ENCODE results near the gene HAAO.

The HAAO gene

DNA sequence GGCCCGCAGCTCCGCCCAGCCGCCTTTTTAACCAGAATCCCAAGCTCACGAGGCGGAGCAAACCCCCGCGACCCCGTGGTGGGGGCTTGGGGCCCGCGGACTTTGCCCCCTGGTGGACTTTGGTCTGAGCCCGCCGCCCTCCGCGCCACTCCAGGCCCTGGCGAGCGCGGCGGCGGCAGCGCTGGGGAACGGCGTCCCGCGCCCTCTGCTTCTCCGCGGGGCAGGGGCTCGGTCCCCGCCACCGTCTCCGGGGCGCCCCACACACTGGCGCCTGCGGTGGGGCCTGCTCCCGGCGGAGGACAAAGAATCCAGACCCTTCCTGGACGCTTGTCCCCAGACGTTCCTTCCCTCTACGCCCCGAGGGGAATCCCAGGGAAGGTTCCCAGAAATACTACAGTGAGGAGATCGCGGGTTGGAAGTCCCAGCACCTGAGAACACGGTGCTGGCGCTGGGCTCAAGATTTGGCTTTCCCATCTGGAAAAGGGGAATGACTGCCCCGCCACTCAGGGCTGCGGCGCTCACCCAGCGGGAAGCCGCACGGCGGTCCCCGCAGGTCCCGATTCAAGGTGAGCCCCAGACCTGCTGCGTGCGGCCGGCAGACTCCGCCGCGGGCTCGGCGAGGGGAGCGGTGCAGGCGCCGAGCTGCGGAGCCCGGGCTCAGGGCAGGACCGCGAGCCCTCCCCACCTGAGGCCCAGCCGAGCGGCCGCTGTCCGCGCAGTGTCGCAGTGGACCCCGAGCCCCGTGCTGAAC is at the start of gene HAAO:
Gene HAAO (minus strand): TSS at position 1 of the 751 bp plus-strand sequence. CDS start 47 bp downstream, outside the sequence.
- Histone ChIP-seq H3K9me3 (ENCODE audit: severe bottlenecking) (no peaks in the 10 kb centered on the region), H3K36me3 (ENCODE audit: low read depth) (no peaks in the 10 kb centered on the region), H3K27ac (ENCODE audit: poor library complexity, severe bottlenecking) (no peak within 1 kb of the TSS), H3K4me1 (ENCODE audit: insufficient read depth, poor library complexity, severe bottlenecking) (peaks cover 11% of the 10 kb centered on the region), H3K27me3 (ENCODE audit: insufficient read depth, poor library complexity, severe bottlenecking) (peaks cover 13% of the 10 kb centered on the region), H3K4me3 (ENCODE audit: severe bottlenecking) (peak within 1 kb of the TSS; percentile 25)
- ATAC-seq (ENCODE audit: low read depth) (peak; percentile 55), DNase-seq (ENCODE audit: low spot score) (no peak)
- TF ChIP-seq, protein P1, sequence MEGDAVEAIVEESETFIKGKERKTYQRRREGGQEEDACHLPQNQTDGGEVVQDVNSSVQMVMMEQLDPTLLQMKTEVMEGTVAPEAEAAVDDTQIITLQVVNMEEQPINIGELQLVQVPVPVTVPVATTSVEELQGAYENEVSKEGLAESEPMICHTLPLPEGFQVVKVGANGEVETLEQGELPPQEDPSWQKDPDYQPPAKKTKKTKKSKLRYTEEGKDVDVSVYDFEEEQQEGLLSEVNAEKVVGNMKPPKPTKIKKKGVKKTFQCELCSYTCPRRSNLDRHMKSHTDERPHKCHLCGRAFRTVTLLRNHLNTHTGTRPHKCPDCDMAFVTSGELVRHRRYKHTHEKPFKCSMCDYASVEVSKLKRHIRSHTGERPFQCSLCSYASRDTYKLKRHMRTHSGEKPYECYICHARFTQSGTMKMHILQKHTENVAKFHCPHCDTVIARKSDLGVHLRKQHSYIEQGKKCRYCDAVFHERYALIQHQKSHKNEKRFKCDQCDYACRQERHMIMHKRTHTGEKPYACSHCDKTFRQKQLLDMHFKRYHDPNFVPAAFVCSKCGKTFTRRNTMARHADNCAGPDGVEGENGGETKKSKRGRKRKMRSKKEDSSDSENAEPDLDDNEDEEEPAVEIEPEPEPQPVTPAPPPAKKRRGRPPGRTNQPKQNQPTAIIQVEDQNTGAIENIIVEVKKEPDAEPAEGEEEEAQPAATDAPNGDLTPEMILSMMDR (IDR thresholded peaks at IDR 0.05; ENCODE audit: poor library complexity, severe bottlenecking): no peak

DNA sequence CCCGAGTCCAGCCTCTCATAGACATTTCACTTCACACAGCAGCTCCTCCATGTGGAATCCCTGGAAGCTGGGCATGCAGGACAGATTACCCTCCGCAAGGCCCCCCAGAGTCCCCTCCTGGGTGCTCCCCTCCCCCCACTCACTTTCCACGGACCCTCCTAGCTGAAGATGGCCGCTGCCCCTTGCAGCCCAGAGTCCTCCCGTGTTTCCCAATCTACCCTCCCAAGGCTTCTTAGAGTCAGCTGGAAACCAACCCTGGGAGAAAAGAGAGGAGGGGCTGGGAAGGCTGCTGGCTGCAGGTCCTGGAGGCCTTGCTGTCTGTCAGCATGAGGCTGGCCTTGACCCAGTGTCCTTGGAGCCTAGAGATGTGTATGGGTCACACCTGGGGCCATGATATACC is 49.0 kb upstream of the HAAO start:
- peaks cover 3% of the 10 kb centered on the region for H3K4me1 ChIP-seq (ENCODE audit: insufficient read depth, poor library complexity, severe bottlenecking)

DNA sequence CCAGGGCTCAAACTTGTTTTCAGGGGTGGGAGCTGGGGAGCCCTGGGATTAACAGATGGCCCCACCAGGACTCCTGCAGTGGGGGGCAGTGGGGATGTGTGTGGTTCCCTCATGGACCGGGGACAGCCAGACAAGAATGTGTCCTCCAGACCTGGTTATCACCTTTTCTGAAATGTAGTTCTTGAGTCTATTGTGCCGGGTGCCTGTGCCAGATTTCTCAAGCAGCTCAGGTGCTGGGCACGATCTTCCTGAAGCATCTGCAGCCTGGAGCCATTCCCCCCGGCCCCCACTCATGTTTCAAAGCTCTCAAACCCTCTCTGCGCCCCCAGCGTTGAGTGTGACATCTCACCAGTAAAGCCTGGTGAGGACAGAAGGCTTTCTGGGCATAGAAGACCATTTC is 48.4 kb upstream of the HAAO start:
- no peaks in the 10 kb centered on the region for H3K27me3 ChIP-seq (ENCODE audit: insufficient read depth, poor library complexity, severe bottlenecking)
- H3K36me3 ChIP-seq (ENCODE audit: low read depth): no peaks in the 10 kb centered on the region
- no peak overlapping the region for H3K4me3 ChIP-seq (ENCODE audit: severe bottlenecking)
- DNase-seq (ENCODE audit: low spot score) (no peak), ATAC-seq (ENCODE audit: low read depth) (no peak)
- peaks cover 6% of the 10 kb centered on the region for H3K4me1 ChIP-seq (ENCODE audit: insufficient read depth, poor library complexity, severe bottlenecking)
- H3K9me3 ChIP-seq (ENCODE audit: severe bottlenecking): no peaks in the 10 kb centered on the region
- no peak overlapping the region for H3K27ac ChIP-seq (ENCODE audit: poor library complexity, severe bottlenecking)
- TF ChIP-seq, protein P1 (IDR thresholded peaks at IDR 0.05; ENCODE audit: poor library complexity, severe bottlenecking): no peak

More for the DNA sequence above, 49.0 kb upstream of the HAAO start:
- Histone ChIP-seq H3K36me3 (ENCODE audit: low read depth) (no peaks in the 10 kb centered on the region), H3K9me3 (ENCODE audit: severe bottlenecking) (no peaks in the 10 kb centered on the region), H3K27ac (ENCODE audit: poor library complexity, severe bottlenecking) (no peak overlapping the region), H3K27me3 (ENCODE audit: insufficient read depth, poor library complexity, severe bottlenecking) (no peaks in the 10 kb centered on the region), H3K4me3 (ENCODE audit: severe bottlenecking) (no peak overlapping the region)
- ATAC-seq (ENCODE audit: low read depth): no peak
- DNase-seq (ENCODE audit: low spot score): no peak
- TF ChIP-seq, protein P1 (IDR thresholded peaks at IDR 0.05; ENCODE audit: poor library complexity, severe bottlenecking): no peak

DNA sequence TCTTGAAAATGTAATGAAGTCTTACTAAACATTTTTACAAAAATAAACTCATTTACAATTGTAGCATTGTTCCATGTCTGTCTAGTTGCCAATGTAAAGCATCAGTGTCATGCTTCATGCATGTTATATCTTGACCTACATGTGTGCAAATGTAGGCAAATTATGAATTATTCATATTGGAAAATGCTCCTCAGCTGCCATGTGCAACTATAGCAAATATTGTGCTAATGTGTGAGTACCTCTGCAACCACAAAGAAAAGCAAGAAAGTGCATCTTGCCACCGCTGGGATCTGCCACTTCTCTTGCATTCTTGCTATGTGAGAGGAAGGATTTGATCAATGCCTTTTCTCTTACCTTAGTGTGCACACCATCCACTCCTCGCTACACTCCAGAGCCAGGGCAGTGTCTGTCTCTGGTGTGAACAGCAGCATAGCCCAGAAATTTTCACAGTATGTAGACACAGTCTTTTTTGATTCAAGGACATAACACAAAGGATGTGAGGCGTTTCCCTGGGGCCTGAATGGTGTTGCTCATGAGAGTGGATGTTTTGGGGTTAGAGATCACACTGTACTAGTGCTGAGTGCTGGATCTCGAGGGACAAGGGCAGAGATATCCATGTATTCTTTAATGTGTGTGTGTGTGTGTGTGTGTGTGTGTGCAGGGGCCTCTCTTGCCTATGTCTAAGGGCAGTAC is 47.6 kb upstream of the HAAO start:
- no peak overlapping the region for H3K4me3 ChIP-seq (ENCODE audit: severe bottlenecking)
- no peaks in the 10 kb centered on the region for H3K36me3 ChIP-seq (ENCODE audit: low read depth)
- H3K4me1 ChIP-seq (ENCODE audit: insufficient read depth, poor library complexity, severe bottlenecking): peaks cover 6% of the 10 kb centered on the region
- TF ChIP-seq, protein P1 (IDR thresholded peaks at IDR 0.05; ENCODE audit: poor library complexity, severe bottlenecking): no peak
- DNase-seq (ENCODE audit: low spot score) (no peak), ATAC-seq (ENCODE audit: low read depth) (no peak)
- H3K27me3 ChIP-seq (ENCODE audit: insufficient read depth, poor library complexity, severe bottlenecking): no peaks in the 10 kb centered on the region
- H3K9me3 ChIP-seq (ENCODE audit: severe bottlenecking): no peaks in the 10 kb centered on the region
- no peak overlapping the region for H3K27ac ChIP-seq (ENCODE audit: poor library complexity, severe bottlenecking)
